ENCODE measurements around the gene CFAP410. TPM values are rescaled to one million over a fixed set of nuclear protein-coding genes. Genes with fewer than 3 reads are reported as not detected.

The CFAP410 gene
- total and polyA plus RNA-seq, 2 of the 8 experiments (the other 6 are each of a cell fraction or from before 2014, with no cell fraction given): 10.6 to 12.0 TPM

- TF ChIP-seq RNF2 (IDR thresholded peaks at IDR 0.05; ENCODE audit: borderline replicate concordance, low read depth, low read length, missing control alignments, poor library complexity, severe bottlenecking) (no peak), CHD1 (IDR thresholded peaks at IDR 0.05; ENCODE audit: low read depth, low read length) (no peak), TAF7 (optimal IDR thresholded peaks at IDR 0.05; ENCODE audit: borderline replicate concordance, low read depth, low read length) (no peak), RFX5 (IDR thresholded peaks at IDR 0.05; ENCODE audit: borderline replicate concordance, low read depth, low read length) (no peak), GTF2F1 (IDR thresholded peaks at IDR 0.05; ENCODE audit: borderline replicate concordance, low read depth, low read length) (no peak)
These were observed 22.8 kb downstream of the CFAP410 start (continued) for GRCh38 chr21:44316277-44316900.

All from H1 (cell line).